ENCODE results near the gene TRRAP. TPM values are rescaled to one million over a fixed set of nuclear protein-coding genes. Genes with fewer than 3 reads are reported as not detected.

TRRAP gene
- total RNA-seq, 1 donor from 2014 or later = 66.9 TPM

- no peak for TF ChIP-seq CTCF (conservative IDR thresholded peaks at IDR 0.05)
- H3K4me3 Mint-ChIP-seq = no peak overlapping the region
- no peak overlapping the region for H3K27ac Mint-ChIP-seq (ENCODE audit: unreplicated experiment)
- no peaks in the 10 kb centered on the region for H3K9me3 Mint-ChIP-seq
- no peaks in the 10 kb centered on the region for H3K4me1 Mint-ChIP-seq
- DNase-seq (ENCODE audit: low read depth, low spot score) = no peak
- peaks cover 13% of the 10 kb centered on the region for H3K36me3 Mint-ChIP-seq (ENCODE audit: low read depth)
- H3K27me3 Mint-ChIP-seq (ENCODE audit: low read depth) = no peaks in the 10 kb centered on the region
Observed at GRCh38 chr7:99004781-99005500, 126.6 kb downstream of the TRRAP start.

GRCh38 chr7:99005776-99006175 lies 127.4 kb downstream of the TRRAP start:
- H3K9me3 Mint-ChIP-seq = no peaks in the 10 kb centered on the region
- no peak for DNase-seq (ENCODE audit: low read depth, low spot score)
- peaks cover 21% of the 10 kb centered on the region for H3K36me3 Mint-ChIP-seq (ENCODE audit: low read depth)
- H3K27me3 Mint-ChIP-seq (ENCODE audit: low read depth) = no peaks in the 10 kb centered on the region
- H3K27ac Mint-ChIP-seq (ENCODE audit: unreplicated experiment) = no peak overlapping the region
- TF ChIP-seq CTCF (conservative IDR thresholded peaks at IDR 0.05) = no peak
- no peak overlapping the region for H3K4me3 Mint-ChIP-seq
- no peaks in the 10 kb centered on the region for H3K4me1 Mint-ChIP-seq

- Mint-ChIP-seq H3K36me3 (ENCODE audit: low read depth) (peaks cover 26% of the 10 kb centered on the region), H3K4me1 (no peaks in the 10 kb centered on the region), H3K27me3 (ENCODE audit: low read depth) (no peaks in the 10 kb centered on the region), H3K9me3 (no peaks in the 10 kb centered on the region), H3K27ac (ENCODE audit: unreplicated experiment) (no peak overlapping the region), H3K4me3 (no peak overlapping the region)
- TF ChIP-seq CTCF (conservative IDR thresholded peaks at IDR 0.05) = no peak
- DNase-seq (ENCODE audit: low read depth, low spot score) = no peak
Observed at GRCh38 chr7:99006739-99007424, 128.6 kb downstream of the TRRAP start.

- Mint-ChIP-seq H3K4me3 (no peak overlapping the region), H3K9me3 (no peaks in the 10 kb centered on the region), H3K27ac (ENCODE audit: unreplicated experiment) (no peak overlapping the region), H3K27me3 (ENCODE audit: low read depth) (no peaks in the 10 kb centered on the region), H3K36me3 (ENCODE audit: low read depth) (peaks cover 26% of the 10 kb centered on the region), H3K4me1 (no peaks in the 10 kb centered on the region)
- no peak for TF ChIP-seq CTCF (conservative IDR thresholded peaks at IDR 0.05)
- DNase-seq (ENCODE audit: low read depth, low spot score) = no peak
Observed at GRCh38 chr7:99008181-99008631, 129.9 kb downstream of the TRRAP start.

- TF ChIP-seq CTCF (conservative IDR thresholded peaks at IDR 0.05) = no peak
- Mint-ChIP-seq H3K36me3 (ENCODE audit: low read depth) (peaks cover 26% of the 10 kb centered on the region), H3K27me3 (ENCODE audit: low read depth) (no peaks in the 10 kb centered on the region), H3K9me3 (no peaks in the 10 kb centered on the region), H3K27ac (ENCODE audit: unreplicated experiment) (no peak overlapping the region), H3K4me1 (no peaks in the 10 kb centered on the region), H3K4me3 (no peak overlapping the region)
- DNase-seq (ENCODE audit: low read depth, low spot score) = no peak
Observed at GRCh38 chr7:99008921-99009530, 130.7 kb downstream of the TRRAP start.
